ENCODE measurements around the gene ABCG5. TPM values are rescaled to one million over a fixed set of nuclear protein-coding genes. Genes with fewer than 3 reads are reported as not detected.

ABCG5 gene
- total RNA-seq, 1 donor from 2014 or later, result not detected

DNA sequence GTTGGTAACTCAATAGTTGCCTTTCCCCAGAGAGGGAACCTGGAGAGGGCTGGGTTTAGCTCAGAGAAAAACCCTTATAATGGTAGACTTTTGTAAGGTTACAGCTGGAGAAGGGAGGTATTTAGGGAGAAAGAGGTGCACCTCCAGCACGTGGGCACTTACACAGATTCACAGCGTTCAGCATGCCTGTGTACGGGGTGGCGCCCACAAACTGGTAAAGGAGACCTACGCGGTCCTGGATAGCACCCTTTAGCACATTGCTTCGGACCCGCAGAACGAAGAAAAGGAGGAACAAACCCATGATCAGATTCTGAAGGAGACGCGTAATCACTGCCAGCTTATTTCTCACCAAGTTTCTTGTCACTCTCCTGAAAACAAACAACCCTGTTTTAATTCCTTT, 14.9 kb downstream of the ABCG5 start:
- Mint-ChIP-seq H3K27ac (ENCODE audit: unreplicated experiment) (no peak overlapping the region), H3K27me3 (ENCODE audit: unreplicated experiment) (no peaks in the 10 kb centered on the region), H3K9me3 (ENCODE audit: unreplicated experiment) (no peaks in the 10 kb centered on the region), H3K36me3 (ENCODE audit: low read depth, unreplicated experiment) (no peaks in the 10 kb centered on the region), H3K4me1 (ENCODE audit: unreplicated experiment) (no peaks in the 10 kb centered on the region), H3K4me3 (ENCODE audit: unreplicated experiment) (no peak overlapping the region)
- DNase-seq (ENCODE audit: low spot score), result no peak
- no peak for TF ChIP-seq CTCF (IDR thresholded peaks at IDR 0.05; ENCODE audit: unreplicated experiment)

GRCh38 chr2:43822839-43823238, 15.8 kb downstream of the ABCG5 start:
- no peak overlapping the region for H3K4me3 Mint-ChIP-seq (ENCODE audit: unreplicated experiment)
- H3K27ac Mint-ChIP-seq (ENCODE audit: unreplicated experiment), result no peak overlapping the region
- no peak for TF ChIP-seq CTCF (IDR thresholded peaks at IDR 0.05; ENCODE audit: unreplicated experiment)
- no peaks in the 10 kb centered on the region for H3K9me3 Mint-ChIP-seq (ENCODE audit: unreplicated experiment)
- no peaks in the 10 kb centered on the region for H3K27me3 Mint-ChIP-seq (ENCODE audit: unreplicated experiment)
- no peaks in the 10 kb centered on the region for H3K4me1 Mint-ChIP-seq (ENCODE audit: unreplicated experiment)
- DNase-seq (ENCODE audit: low spot score), result no peak
- no peaks in the 10 kb centered on the region for H3K36me3 Mint-ChIP-seq (ENCODE audit: low read depth, unreplicated experiment)

- DNase-seq (ENCODE audit: low spot score), result no peak
- Mint-ChIP-seq H3K27ac (ENCODE audit: unreplicated experiment) (no peak overlapping the region), H3K9me3 (ENCODE audit: unreplicated experiment) (no peaks in the 10 kb centered on the region), H3K27me3 (ENCODE audit: unreplicated experiment) (no peaks in the 10 kb centered on the region), H3K4me3 (ENCODE audit: unreplicated experiment) (no peak overlapping the region), H3K4me1 (ENCODE audit: unreplicated experiment) (no peaks in the 10 kb centered on the region), H3K36me3 (ENCODE audit: low read depth, unreplicated experiment) (peaks cover 3% of the 10 kb centered on the region)
- TF ChIP-seq CTCF (IDR thresholded peaks at IDR 0.05; ENCODE audit: unreplicated experiment), result no peak
Measured at GRCh38 chr2:43819491-43820163, 19.0 kb downstream of the ABCG5 start.

DNA sequence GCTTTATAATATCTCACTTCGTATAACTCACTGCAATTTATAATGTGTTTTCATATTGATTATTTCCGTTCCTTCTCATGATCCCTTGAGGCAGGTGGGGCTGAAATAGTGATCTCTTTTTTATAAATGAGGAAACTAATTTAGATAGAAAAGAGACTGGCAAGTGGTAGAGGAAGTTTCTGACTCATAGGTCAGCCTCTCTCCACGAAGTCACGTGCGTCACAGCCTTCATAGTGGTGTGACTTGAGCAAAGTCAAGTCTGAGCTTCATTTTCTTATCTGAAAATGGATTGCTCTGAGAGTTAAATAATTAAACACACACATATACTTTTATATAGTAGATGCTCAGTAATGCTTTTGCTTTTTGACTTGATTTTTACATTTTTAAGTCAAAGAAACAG, 19.9 kb downstream of the ABCG5 start:
- H3K27ac Mint-ChIP-seq (ENCODE audit: unreplicated experiment), result no peak overlapping the region
- no peak for DNase-seq (ENCODE audit: low spot score)
- peaks cover 3% of the 10 kb centered on the region for H3K36me3 Mint-ChIP-seq (ENCODE audit: low read depth, unreplicated experiment)
- no peak for TF ChIP-seq CTCF (IDR thresholded peaks at IDR 0.05; ENCODE audit: unreplicated experiment)
- H3K4me3 Mint-ChIP-seq (ENCODE audit: unreplicated experiment), result no peak overlapping the region
- no peaks in the 10 kb centered on the region for H3K4me1 Mint-ChIP-seq (ENCODE audit: unreplicated experiment)
- H3K9me3 Mint-ChIP-seq (ENCODE audit: unreplicated experiment), result no peaks in the 10 kb centered on the region
- no peaks in the 10 kb centered on the region for H3K27me3 Mint-ChIP-seq (ENCODE audit: unreplicated experiment)

GRCh38 chr2:43814711-43815110, 23.9 kb downstream of the ABCG5 start:
- Mint-ChIP-seq H3K4me3 (ENCODE audit: unreplicated experiment) (no peak overlapping the region), H3K36me3 (ENCODE audit: low read depth, unreplicated experiment) (peaks cover 3% of the 10 kb centered on the region), H3K4me1 (ENCODE audit: unreplicated experiment) (no peaks in the 10 kb centered on the region), H3K27me3 (ENCODE audit: unreplicated experiment) (no peaks in the 10 kb centered on the region), H3K27ac (ENCODE audit: unreplicated experiment) (no peak overlapping the region), H3K9me3 (ENCODE audit: unreplicated experiment) (no peaks in the 10 kb centered on the region)
- no peak for TF ChIP-seq CTCF (IDR thresholded peaks at IDR 0.05; ENCODE audit: unreplicated experiment)
- no peak for DNase-seq (ENCODE audit: low spot score)

Data from endothelial cell (in vitro differentiated cells).